Suprapubic skin (tissue), 4 donors: ENCODE measurements around the gene OR2T2. TPM values are rescaled to one million over a fixed set of nuclear protein-coding genes. Genes with fewer than 3 reads are reported as not detected.
"Not testable (repeated sequence)": the region's sequence is repeated elsewhere in the genome, so short reads cannot be mapped to it uniquely, and the experiment has no call there.

Experiments used
- DNase-seq, 2 donors: peaks; one replicate each; pipeline ENCODE4 v3.0.0-alpha.2; 2019; ENCODE audit warnings: low spot score in 2 of 2
- H3K27ac ChIP-seq: fragments of 200-600 bp; sonication (generic); one replicate; pipeline ENCODE4 v1.5.1; 2019
- H3K27me3 ChIP-seq: fragments of 200-600 bp; sonication (generic); one replicate; pipeline ENCODE4 v1.5.1; 2019
- H3K36me3 ChIP-seq: fragments of 200-600 bp; sonication (generic); one replicate; pipeline ENCODE4 v1.5.1; 2019
- H3K4me1 ChIP-seq: fragments of 200-600 bp; sonication (generic); one replicate; pipeline ENCODE4 v1.5.1; 2019
- H3K4me3 ChIP-seq: fragments of 200-600 bp; sonication (generic); one replicate; pipeline ENCODE4 v1.5.1; 2019; ENCODE audit warnings: mild to moderate bottlenecking
- H3K9me3 ChIP-seq: fragments of 200-600 bp; sonication (generic); one replicate; pipeline ENCODE4 v1.5.1; 2019
- WGBS: methylation state at CpG from one replicate; pipeline ENCODE4 v1.1.5; 2018; 5-methylcytosine and 5-hydroxymethylcytosine counted together
- total RNA-seq, 4 donors: library from RNA; depleted of rRNA; stranded (reverse); fragments of >200 nt; gene quantifications; one replicate each; pipeline ENCODE4 v1.1.0, GENCODE V29; 2016

Gene OR2T2
- total RNA-seq, 4 donors from 2014 or later: 0.31 TPM; not detected in 3

DNA sequence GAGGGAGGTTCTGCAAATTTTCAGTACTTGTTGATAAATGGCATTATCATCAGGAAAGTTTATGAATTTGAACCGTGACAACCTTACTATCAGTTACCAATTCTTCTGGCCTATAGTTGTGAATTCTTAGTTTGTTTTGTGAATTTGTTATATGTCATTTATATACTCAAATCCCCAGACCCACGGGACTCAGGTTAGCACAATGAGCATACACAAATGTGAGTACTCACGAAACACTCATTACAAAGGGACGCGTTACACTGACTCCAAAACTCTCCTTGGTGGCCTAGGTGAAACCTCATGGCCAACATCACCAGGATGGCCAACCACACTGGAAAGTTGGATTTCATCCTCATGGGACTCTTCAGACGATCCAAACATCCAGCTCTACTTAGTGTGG is 42.9 kb downstream of the OR2T2 start, which contains the start of gene OR2T5:
TSS of gene OR2T5 (plus strand) at position 301 of the 400 bp plus-strand sequence. CDS start at position 301, 0 bp downstream.
- H3K27ac ChIP-seq, H3K27me3 ChIP-seq, H3K4me1 ChIP-seq, H3K36me3 ChIP-seq, DNase-seq, H3K9me3 ChIP-seq, H3K4me3 ChIP-seq: not testable (repeated sequence)
- no CpG with 5 or more reads among the region's 6 CpGs for WGBS

DNA sequence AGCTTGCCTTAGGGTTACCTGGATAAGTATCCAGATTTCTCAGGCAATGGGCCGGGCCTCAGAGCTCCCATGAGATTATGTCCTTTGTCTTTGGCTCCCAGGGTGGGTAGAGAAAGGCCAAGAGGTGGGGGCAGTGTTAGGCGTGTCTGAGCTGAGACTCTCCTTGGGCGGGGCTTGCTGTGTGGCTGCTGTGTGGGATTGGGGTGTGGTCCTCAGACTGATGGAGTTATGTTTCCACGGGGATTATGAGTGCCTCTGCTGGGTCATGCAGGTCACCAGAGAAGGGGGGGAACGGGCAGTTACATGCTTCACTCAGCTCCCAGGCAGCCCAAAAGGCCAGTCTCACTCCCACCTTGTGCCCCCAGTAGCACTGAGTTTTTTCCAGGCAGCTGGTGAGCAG is 51.2 kb downstream of the OR2T2 start:
- not testable (repeated sequence) for H3K4me3 ChIP-seq, H3K36me3 ChIP-seq, H3K4me1 ChIP-seq, H3K9me3 ChIP-seq, H3K27ac ChIP-seq, DNase-seq, H3K27me3 ChIP-seq
- WGBS: no CpG with 5 or more reads among the region's 5 CpGs

DNA sequence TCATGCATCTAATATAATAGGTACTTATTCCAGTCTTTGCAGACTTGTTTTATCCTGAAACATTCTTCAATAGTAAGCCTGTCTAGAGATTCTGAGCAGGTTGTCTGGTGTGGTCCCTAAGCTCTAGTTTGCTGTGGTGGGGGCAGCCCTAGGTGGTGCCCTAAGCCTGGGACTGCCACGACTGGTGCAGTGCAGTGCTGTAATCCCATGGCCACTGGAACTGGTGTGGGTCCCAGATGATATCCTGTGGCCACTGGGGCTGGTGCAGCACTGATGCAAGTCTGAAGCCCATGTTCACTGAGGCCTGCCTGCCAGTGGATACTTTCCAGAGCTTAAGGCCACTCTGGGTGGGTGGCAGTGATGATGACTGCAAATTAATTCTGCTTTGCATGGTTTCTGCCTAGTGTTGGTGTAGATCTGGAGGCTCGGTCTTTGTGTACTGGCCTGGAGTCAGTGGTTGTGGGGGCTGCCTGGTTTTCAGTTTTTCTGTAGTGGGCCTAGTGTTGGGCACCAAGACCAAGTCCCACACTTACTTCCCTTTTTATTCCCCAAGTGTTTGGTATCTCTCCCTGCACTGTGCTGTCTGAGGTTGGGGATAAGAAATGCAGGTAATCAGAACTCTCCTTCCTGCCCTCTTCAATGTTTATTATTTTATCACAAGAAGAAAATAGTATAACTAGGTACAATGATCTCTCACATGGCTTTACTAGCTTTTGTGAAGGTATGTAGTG is 55.0 kb downstream of the OR2T2 start:
- WGBS: 67% methylated on average over 1 of the region's 2 CpGs

More for the DNA sequence above, 55.0 kb downstream of the OR2T2 start:
- DNase-seq, H3K4me3 ChIP-seq, H3K36me3 ChIP-seq, H3K4me1 ChIP-seq, H3K27ac ChIP-seq, H3K9me3 ChIP-seq, H3K27me3 ChIP-seq: not testable (repeated sequence)

Other genes starting within 250 kb of the OR2T2 start
- gene OR2M3, start 248.4 kb upstream of the OR2T2 start, total RNA-seq: not detected
- not detected for gene OR2M4, start 214.2 kb upstream of the OR2T2 start, total RNA-seq
- under 1 TPM in 1 of 4 donors, not detected in 3; 0.34 TPM for gene OR2T33, start 167.7 kb upstream of the OR2T2 start, total RNA-seq
- gene OR2T12, start 142.2 kb upstream of the OR2T2 start, total RNA-seq: not detected
- not detected for gene OR2M7, start 121.1 kb upstream of the OR2T2 start, total RNA-seq
- gene OR14C36, start 96.9 kb upstream of the OR2T2 start, total RNA-seq: not detected
- gene OR2T4, start 84.0 kb upstream of the OR2T2 start, total RNA-seq: not detected
- gene OR2T6, start 69.9 kb upstream of the OR2T2 start, total RNA-seq: not detected
- gene OR2T1, start 42.6 kb upstream of the OR2T2 start, total RNA-seq: not detected
- gene OR2T3, start 27.7 kb downstream of the OR2T2 start, total RNA-seq: not detected
- not detected for gene OR2T5, start 43.0 kb downstream of the OR2T2 start, total RNA-seq
- under 1 TPM in 2 of 4 donors, not detected in 2; 0.10 to 0.98 TPM for gene OR2G6, start 62.4 kb downstream of the OR2T2 start, total RNA-seq
- gene OR2T29, start 117.1 kb downstream of the OR2T2 start, total RNA-seq: 1 to 10 TPM in 1 of 4 donors, not detected in 3; 1.1 TPM
- 1 to 10 TPM in 2 of 4 donors, not detected in 2; 1.1 to 2.0 TPM for gene OR2T34, start 129.1 kb downstream of the OR2T2 start, total RNA-seq
- under 1 TPM in 3 of 4 donors, not detected in 1; 0.19 to 0.83 (median 0.80) TPM for gene OR2T10, start 152.1 kb downstream of the OR2T2 start, total RNA-seq
- gene OR2T11, start 189.5 kb downstream of the OR2T2 start, total RNA-seq: 1 to 10 TPM in 1 of 4 donors, under 1 TPM in 3; 0.30 to 1.2 (median 0.55) TPM
- under 1 TPM in 1 of 4 donors, not detected in 3; 0.36 TPM for gene OR2T35, start 199.6 kb downstream of the OR2T2 start, total RNA-seq
- gene OR2T27, start 209.9 kb downstream of the OR2T2 start, total RNA-seq: not detected